HEK293T (cell line): ENCODE results near the gene TSPYL2.

ENCODE experiments used
- BHLHE40 ChIP-seq: fragments of 450-650 bp; IDR thresholded peaks from 2 replicates; pipeline ENCODE4 v1.6.1; 2016; ENCODE audit warnings: mild to moderate bottlenecking, moderate library complexity, borderline replicate concordance
- SP1 ChIP-seq: fragments of 450-650 bp; IDR thresholded peaks from 2 replicates; pipeline ENCODE4 v1.6.1; 2017
- TARDBP ChIP-seq: fragments of 450-650 bp; IDR thresholded peaks from 2 replicates; pipeline ENCODE4 v1.6.1; 2016

DNA sequence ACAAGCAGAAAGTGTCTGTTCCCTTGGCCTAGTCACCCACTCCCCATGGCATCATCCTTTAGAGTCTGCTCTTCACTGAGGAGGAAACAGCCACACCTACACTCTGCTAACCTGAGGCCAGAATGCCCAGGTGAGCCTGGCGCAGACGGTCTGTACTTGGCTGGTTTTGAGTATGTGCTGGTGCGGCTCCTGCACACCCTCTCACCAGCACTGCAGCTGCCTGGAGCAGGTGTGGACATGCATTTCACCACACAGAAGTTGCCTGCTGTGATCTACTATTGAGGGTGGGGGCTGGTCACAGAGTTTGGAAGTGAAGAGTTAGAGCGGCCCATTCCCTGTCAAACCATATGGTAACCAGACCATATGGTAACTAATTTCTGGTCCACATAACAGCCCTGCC is 51.2 kb downstream of the TSPYL2 start:
- TF ChIP-seq SP1 (no peak), BHLHE40 (no peak), TARDBP (no peak)
